HG02938 (cell line): Measurements from ENCODE around the gene PRKCH.

ENCODE experiments used
- ATAC-seq: cut with Tn5 transposase; IDR thresholded peaks from one replicate; pipeline ENCODE4 v1.9.1; 2021; ENCODE audit warnings: mild to moderate bottlenecking, moderate library complexity; ENCODE audit not compliant: unreplicated experiment

The PRKCH gene

DNA sequence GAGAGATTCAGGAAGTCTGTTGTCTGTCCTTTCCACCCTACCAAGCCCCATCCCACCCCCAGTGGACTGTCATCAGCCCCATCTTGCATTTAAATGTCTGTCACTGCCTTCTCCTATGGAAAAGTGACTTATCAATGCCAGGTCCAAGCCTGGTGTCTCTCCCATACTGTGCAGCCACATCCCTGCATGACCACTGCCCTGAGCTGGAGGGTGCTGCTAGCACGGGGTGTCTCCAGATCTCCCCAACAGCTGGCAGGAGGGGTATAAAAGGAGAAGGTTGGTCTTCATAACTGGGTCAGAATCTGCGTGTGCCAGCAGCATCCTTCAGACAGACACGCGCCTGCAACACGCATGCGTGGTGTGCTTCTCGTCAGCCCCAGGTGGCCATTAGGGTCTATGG, 219.6 kb downstream of the PRKCH start:
- ATAC-seq, result no peak

DNA sequence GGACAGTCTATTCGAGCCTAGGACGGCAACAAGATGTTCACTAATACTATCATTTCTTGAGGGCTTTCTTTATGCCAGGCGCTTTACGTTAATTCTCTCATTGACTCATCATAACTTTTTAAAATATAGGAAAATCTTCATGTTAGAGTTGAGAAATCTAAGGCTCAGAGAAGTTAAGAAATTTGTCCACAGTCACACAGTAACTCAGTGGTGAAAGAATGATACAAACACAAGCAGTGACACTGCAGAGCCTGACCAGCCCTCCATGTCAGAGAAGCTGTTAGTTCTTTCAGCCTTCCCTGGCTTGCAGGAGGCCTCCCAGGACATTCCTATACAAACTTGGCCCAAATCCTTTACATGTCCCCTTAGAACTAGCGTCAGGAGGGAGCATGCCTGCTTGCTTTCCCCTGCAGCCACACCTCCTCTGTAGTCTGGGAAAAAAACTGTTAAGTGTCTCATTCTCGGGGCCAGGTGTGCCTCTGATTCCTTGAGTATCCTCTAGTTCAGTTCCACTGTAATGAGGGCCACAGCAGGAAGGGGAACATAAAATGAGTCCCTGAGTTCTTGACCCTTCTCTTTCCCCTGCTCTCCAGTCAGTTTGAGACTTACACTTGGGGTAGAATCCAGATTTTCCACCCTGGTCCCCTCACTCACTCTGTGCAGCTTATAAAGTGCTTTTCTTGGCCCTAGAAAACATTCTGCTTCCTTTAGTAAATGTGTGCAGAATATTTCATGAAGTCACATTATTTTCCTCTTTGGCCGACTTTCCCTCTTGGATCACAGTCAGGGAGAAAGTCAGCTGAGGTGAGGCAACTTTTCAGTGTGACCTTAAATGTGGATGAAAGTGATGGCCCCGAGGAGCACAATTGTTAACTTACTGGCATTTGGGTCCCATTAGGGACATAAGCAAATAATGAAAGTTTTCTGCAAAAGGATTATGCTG, 221.7 kb downstream of the PRKCH start:
- ATAC-seq, result no peak

DNA sequence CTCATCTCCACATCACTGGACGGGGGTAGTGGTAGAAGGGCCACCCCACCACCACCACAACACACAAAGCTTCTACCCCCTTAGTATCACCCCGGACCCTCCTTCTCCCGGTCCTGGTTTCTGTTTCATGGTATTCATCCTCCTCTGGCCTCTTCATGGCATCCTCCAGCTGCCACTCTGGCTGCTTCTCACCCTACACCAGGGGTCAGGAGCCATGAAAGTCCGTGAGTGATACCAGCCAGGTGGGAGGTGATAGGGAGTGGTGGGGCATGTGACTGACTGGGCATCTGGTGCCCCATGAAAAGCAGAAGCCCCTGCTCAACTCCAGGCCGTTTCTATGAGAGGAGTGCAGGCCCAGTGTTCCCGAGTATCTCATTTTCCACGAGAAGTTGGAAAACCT, 222.6 kb downstream of the PRKCH start:
- no peak for ATAC-seq

GRCh38 chr14:61544448-61545330, 223.3 kb downstream of the PRKCH start:
- no peak for ATAC-seq

- ATAC-seq, result no peak
These were observed 224.5 kb downstream of the PRKCH start for GRCh38 chr14:61545726-61546455.

- no peak for ATAC-seq
These were observed 226.0 kb downstream of the PRKCH start for GRCh38 chr14:61547186-61548069.

DNA sequence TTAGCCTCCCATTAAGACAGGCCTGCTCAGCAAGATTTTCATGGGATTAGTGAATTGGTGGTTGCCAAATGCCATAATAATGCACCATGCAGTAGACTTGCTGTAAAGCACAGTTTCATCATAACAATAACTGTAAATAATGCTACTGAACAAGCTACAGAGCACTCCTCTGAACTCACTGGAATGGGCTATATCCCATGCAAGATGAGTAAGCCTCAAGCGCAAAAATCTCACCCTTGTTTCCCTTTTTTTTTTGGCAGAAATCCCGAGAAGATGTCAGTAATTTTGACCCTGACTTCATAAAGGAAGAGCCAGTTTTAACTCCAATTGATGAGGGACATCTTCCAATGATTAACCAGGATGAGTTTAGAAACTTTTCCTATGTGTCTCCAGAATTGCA, 228.0 kb downstream of the PRKCH start:
- no peak for ATAC-seq

DNA sequence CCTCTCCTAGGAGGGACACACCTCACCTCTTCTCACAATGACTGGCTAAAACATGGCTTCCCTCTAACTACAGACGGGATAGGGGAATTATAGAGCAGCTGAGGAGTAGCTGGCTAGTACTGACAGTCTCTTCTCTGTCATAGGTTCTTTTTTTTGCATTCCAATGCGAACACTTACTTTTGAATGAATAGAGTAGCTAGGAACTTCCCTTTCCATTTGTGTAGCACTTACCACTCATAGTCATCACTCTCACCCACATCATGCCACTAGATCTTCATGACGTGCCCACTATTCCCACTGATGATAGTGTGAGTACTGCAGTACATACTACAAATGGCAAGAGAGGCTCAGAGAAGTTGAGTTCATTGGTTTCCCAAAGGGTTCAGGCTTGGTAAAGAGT, 230.0 kb downstream of the PRKCH start:
- no peak for ATAC-seq

- no peak for ATAC-seq
These were observed 230.9 kb downstream of the PRKCH start for GRCh38 chr14:61552241-61552640.

- ATAC-seq, result no peak
These were observed 232.6 kb downstream of the PRKCH start for GRCh38 chr14:61553730-61554641.

GRCh38 chr14:61555056-61555838, 233.9 kb downstream of the PRKCH start:
- ATAC-seq, result no peak

GRCh38 chr14:61556455-61556854, 235.1 kb downstream of the PRKCH start:
- no peak for ATAC-seq

- no peak for ATAC-seq
These were observed 235.9 kb downstream of the PRKCH start for GRCh38 chr14:61557262-61557661.

DNA sequence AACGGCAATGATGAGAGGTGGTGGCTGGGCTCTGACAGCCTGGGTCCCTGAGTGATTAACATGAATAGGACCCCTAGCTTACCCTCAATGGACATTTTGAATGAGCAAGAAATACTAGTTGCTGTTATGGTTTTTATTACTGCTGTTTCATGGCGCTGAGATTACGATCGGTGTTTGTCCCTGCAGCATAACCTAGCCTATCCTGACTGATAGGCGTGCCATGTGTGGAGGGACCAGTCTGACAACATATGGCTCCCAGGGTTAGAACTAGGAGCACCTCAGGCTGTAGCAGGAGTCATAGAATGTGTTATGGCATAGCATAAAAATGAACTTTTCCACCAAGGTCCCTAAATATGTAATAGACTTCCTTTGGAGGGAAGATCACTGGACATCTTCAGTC, 236.5 kb downstream of the PRKCH start:
- ATAC-seq, result no peak

- no peak for ATAC-seq
These were observed 236.9 kb downstream of the PRKCH start for GRCh38 chr14:61558271-61558670.

DNA sequence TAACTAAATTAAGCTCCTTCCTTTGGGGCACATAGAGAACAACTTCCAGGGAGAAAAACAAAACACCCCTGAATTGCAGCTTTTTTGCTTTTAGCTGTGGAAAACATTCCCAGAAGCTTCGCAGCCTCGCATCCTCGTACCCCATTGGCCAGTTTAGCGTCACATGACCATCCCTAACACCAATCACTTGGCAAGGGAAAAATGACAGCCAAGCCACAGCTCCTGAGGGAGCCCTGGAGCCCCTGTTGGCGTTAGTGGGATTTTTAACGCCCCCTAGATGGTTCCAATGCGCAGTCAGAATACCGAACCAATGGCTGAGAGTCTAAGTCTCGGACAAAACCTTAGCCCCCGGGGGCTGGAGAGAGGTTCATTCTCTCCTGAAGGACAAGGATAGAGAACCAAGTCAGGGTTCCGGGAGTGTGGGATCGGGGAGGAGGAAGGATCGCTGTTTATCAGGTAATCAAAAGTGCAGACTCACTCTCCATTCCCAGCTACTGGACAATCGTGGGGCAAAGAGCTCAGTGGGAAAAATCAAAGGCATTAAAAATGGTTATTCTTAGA, 238.3 kb downstream of the PRKCH start:
- no peak for ATAC-seq

- no peak for ATAC-seq
These were observed 238.9 kb downstream of the PRKCH start for GRCh38 chr14:61560323-61560722.

DNA sequence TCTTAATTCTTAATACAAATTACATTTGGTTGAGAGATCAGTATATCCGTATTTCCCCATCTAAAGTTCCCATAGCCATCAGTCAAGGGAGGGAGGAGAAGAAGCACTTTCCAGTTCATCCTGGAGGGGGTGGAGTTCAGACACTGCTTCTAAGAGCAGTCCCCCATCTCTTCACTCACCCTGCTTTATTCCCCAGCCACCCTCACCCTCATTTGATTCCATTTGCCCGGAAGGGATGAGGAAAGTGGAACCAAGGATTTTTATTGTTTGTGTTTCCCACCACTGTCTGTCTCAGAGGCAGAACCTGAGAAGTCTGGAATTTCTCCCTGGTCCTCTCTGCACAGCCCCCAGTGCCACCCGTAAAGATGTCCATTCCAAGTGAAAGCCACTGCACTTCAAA, 239.7 kb downstream of the PRKCH start:
- no peak for ATAC-seq
